GM23338 (cell line): Measurements from ENCODE around the gene MPP2.

ENCODE experiments used
- EZH2 ChIP-seq: fragments of 200-600 bp; sonication (generic); IDR thresholded peaks from one replicate; pipeline ENCODE4 v1.8.0; 2017; ENCODE audit warnings: antibody characterized with exemption, mild to moderate bottlenecking, low read depth; ENCODE audit not compliant: unreplicated experiment
- EZH2phosphoT487 ChIP-seq: fragments of 200-600 bp; sonication (generic); IDR thresholded peaks from one replicate; pipeline ENCODE4 v1.8.1; 2018; ENCODE audit warnings: antibody characterized with exemption; ENCODE audit not compliant: unreplicated experiment
- ZNF114 ChIP-seq: fragments of 250-450 bp; sonication (Bioruptor Pico); IDR thresholded peaks from 2 replicates; pipeline ENCODE4 v1.5.0; 2020; ENCODE audit warnings: mild to moderate bottlenecking, moderate library complexity
- TF ChIP-seq, protein P1 (sequence below), 2 experiments: fragments of 200-600 bp in 1 of 2; sonication (generic) in 1 of 2; conservative IDR thresholded peaks; 2 replicates each; pipeline versions ENCODE4 v1.5.1 to v1.6.1; 2016 to 2017; ENCODE audit warnings: antibody characterized with exemption in 2 of 2, low read depth in 2 of 2, mild to moderate bottlenecking in 2 of 2, moderate library complexity in 1 of 2
- TF ChIP-seq, protein P2 (sequence below): fragments of 250-450 bp; sonication (Bioruptor Pico); IDR thresholded peaks from 2 replicates; pipeline ENCODE4 v1.5.0; 2020; ENCODE audit warnings: mild to moderate bottlenecking, moderate library complexity
- TF ChIP-seq, protein P3 (sequence below): IDR thresholded peaks from one replicate; pipeline ENCODE4 v1.6.1; 2018; ENCODE audit warnings: antibody characterized with exemption; ENCODE audit not compliant: unreplicated experiment

DNA sequence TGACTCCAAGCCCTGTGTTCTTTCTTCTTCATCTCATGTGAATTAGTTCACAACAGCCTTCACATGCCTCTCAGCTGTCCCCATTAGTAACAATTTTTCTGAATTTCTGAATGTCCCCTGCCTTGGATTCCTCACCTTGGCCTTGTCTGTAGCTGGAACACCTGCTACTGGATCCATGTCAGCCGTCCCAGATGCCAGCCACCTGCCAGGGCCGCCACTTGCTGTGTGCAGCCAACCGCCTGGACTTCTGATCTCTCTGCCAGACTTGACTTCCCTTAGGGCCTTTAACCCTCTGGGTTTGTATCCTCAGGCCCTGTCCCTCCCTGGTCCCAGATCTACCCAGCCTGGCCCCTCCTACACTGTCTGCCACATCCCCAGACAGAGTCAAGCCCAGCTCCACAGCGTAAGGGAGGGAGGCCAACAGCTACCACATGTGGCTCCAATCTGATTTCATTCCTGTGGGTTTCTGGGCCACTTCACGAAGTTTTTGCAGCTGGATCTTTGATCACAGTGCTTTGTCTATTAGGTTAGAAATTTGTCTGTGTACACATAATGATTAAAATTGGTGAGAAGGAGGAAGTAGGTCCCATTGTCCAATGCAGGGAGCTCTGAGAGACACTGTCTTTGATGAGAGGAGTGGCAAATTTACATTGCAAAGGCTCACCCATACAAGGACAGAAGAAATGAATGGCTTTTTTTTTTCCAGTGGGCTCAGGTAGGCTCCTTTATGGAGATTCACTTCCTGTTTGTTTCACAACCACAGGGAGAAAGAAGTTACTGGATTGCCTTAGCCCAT, 15.3 kb downstream of the MPP2 start:
- TF ChIP-seq EZH2phosphoT487: no peak
- TF ChIP-seq, protein P1, sequence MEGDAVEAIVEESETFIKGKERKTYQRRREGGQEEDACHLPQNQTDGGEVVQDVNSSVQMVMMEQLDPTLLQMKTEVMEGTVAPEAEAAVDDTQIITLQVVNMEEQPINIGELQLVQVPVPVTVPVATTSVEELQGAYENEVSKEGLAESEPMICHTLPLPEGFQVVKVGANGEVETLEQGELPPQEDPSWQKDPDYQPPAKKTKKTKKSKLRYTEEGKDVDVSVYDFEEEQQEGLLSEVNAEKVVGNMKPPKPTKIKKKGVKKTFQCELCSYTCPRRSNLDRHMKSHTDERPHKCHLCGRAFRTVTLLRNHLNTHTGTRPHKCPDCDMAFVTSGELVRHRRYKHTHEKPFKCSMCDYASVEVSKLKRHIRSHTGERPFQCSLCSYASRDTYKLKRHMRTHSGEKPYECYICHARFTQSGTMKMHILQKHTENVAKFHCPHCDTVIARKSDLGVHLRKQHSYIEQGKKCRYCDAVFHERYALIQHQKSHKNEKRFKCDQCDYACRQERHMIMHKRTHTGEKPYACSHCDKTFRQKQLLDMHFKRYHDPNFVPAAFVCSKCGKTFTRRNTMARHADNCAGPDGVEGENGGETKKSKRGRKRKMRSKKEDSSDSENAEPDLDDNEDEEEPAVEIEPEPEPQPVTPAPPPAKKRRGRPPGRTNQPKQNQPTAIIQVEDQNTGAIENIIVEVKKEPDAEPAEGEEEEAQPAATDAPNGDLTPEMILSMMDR (conservative IDR thresholded peaks at IDR 0.05; ENCODE audit: low read depth in 2 of 2): no peak
- TF ChIP-seq, protein P2, sequence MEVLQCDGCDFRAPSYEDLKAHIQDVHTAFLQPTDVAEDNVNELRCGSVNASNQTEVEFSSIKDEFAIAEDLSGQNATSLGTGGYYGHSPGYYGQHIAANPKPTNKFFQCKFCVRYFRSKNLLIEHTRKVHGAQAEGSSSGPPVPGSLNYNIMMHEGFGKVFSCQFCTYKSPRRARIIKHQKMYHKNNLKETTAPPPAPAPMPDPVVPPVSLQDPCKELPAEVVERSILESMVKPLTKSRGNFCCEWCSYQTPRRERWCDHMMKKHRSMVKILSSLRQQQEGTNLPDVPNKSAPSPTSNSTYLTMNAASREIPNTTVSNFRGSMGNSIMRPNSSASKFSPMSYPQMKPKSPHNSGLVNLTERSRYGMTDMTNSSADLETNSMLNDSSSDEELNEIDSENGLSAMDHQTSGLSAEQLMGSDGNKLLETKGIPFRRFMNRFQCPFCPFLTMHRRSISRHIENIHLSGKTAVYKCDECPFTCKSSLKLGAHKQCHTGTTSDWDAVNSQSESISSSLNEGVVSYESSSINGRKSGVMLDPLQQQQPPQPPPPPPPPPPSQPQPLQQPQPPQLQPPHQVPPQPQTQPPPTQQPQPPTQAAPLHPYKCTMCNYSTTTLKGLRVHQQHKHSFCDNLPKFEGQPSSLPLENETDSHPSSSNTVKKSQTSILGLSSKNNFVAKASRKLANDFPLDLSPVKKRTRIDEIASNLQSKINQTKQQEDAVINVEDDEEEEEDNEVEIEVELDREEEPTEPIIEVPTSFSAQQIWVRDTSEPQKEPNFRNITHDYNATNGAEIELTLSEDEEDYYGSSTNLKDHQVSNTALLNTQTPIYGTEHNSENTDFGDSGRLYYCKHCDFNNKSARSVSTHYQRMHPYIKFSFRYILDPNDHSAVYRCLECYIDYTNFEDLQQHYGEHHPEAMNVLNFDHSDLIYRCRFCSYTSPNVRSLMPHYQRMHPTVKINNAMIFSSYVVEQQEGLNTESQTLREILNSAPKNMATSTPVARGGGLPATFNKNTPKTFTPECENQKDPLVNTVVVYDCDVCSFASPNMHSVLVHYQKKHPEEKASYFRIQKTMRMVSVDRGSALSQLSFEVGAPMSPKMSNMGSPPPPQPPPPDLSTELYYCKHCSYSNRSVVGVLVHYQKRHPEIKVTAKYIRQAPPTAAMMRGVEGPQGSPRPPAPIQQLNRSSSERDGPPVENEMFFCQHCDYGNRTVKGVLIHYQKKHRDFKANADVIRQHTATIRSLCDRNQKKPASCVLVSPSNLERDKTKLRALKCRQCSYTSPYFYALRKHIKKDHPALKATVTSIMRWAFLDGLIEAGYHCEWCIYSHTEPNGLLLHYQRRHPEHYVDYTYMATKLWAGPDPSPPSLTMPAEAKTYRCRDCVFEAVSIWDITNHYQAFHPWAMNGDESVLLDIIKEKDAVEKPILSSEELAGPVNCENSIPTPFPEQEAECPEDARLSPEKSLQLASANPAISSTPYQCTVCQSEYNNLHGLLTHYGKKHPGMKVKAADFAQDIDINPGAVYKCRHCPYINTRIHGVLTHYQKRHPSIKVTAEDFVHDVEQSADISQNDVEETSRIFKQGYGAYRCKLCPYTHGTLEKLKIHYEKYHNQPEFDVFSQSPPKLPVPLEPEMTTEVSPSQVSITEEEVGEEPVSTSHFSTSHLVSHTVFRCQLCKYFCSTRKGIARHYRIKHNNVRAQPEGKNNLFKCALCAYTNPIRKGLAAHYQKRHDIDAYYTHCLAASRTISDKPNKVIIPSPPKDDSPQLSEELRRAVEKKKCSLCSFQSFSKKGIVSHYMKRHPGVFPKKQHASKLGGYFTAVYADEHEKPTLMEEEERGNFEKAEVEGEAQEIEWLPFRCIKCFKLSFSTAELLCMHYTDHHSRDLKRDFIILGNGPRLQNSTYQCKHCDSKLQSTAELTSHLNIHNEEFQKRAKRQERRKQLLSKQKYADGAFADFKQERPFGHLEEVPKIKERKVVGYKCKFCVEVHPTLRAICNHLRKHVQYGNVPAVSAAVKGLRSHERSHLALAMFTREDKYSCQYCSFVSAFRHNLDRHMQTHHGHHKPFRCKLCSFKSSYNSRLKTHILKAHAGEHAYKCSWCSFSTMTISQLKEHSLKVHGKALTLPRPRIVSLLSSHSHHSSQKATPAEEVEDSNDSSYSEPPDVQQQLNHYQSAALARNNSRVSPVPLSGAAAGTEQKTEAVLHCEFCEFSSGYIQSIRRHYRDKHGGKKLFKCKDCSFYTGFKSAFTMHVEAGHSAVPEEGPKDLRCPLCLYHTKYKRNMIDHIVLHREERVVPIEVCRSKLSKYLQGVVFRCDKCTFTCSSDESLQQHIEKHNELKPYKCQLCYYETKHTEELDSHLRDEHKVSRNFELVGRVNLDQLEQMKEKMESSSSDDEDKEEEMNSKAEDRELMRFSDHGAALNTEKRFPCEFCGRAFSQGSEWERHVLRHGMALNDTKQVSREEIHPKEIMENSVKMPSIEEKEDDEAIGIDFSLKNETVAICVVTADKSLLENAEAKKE: no peak
- no peak for TF ChIP-seq EZH2
- TF ChIP-seq, protein P3, sequence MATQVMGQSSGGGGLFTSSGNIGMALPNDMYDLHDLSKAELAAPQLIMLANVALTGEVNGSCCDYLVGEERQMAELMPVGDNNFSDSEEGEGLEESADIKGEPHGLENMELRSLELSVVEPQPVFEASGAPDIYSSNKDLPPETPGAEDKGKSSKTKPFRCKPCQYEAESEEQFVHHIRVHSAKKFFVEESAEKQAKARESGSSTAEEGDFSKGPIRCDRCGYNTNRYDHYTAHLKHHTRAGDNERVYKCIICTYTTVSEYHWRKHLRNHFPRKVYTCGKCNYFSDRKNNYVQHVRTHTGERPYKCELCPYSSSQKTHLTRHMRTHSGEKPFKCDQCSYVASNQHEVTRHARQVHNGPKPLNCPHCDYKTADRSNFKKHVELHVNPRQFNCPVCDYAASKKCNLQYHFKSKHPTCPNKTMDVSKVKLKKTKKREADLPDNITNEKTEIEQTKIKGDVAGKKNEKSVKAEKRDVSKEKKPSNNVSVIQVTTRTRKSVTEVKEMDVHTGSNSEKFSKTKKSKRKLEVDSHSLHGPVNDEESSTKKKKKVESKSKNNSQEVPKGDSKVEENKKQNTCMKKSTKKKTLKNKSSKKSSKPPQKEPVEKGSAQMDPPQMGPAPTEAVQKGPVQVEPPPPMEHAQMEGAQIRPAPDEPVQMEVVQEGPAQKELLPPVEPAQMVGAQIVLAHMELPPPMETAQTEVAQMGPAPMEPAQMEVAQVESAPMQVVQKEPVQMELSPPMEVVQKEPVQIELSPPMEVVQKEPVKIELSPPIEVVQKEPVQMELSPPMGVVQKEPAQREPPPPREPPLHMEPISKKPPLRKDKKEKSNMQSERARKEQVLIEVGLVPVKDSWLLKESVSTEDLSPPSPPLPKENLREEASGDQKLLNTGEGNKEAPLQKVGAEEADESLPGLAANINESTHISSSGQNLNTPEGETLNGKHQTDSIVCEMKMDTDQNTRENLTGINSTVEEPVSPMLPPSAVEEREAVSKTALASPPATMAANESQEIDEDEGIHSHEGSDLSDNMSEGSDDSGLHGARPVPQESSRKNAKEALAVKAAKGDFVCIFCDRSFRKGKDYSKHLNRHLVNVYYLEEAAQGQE: no peak
- TF ChIP-seq ZNF114 (CRISPR knock-in tag): no peak
